H9 (cell line): ENCODE data around the gene PLPP6. TPM values are rescaled to one million over a fixed set of nuclear protein-coding genes. Genes with fewer than 3 reads are reported as not detected.

ENCODE experiments used
- DNase-seq: peaks from one replicate; pipeline ENCODE4 v3.0.0-alpha.2; 2017
- H2AFZ ChIP-seq: one replicate; pipeline ENCODE4 v1.6.1; 2013; ENCODE audit warnings: mild to moderate bottlenecking, low read length, control low read depth, moderate library complexity
- H2AK5ac ChIP-seq: 2 replicates; pipeline ENCODE4 v1.6.1; 2013; ENCODE audit warnings: low read length, control low read depth, mixed read lengths; ENCODE audit not compliant: insufficient read length
- H2BK120ac ChIP-seq: one replicate; pipeline ENCODE4 v1.6.1; 2013; ENCODE audit warnings: low read depth, mild to moderate bottlenecking, low read length, control low read depth, inconsistent platforms; ENCODE audit not compliant: poor library complexity, severe bottlenecking
- H2BK12ac ChIP-seq: 2 replicates; pipeline ENCODE4 v1.6.1; 2013; ENCODE audit warnings: low read length, control low read depth, mixed read lengths, low read depth; ENCODE audit not compliant: insufficient read length
- H2BK15ac ChIP-seq: 2 replicates; pipeline ENCODE4 v1.6.1; 2013; ENCODE audit warnings: low read depth, low read length, control low read depth
- H2BK20ac ChIP-seq: one replicate; pipeline ENCODE4 v1.6.1; 2013; ENCODE audit warnings: low read depth, mild to moderate bottlenecking, low read length, control low read depth, inconsistent platforms; ENCODE audit not compliant: poor library complexity, severe bottlenecking
- H2BK5ac ChIP-seq: 2 replicates; pipeline ENCODE4 v1.6.1; 2013; ENCODE audit warnings: low read length, control low read depth, mixed read lengths; ENCODE audit not compliant: insufficient read length
- H3K14ac ChIP-seq: 2 replicates; pipeline ENCODE4 v1.6.1; 2013; ENCODE audit warnings: low read length, control low read depth; ENCODE audit not compliant: insufficient read depth
- H3K18ac ChIP-seq: 2 replicates; pipeline ENCODE4 v1.6.1; 2013; ENCODE audit warnings: low read depth, mild to moderate bottlenecking, mixed read lengths, low read length, control low read depth; ENCODE audit not compliant: insufficient read length
- H3K23ac ChIP-seq: 2 replicates; pipeline ENCODE4 v1.6.1; 2013; ENCODE audit warnings: low read length, control low read depth, mixed read lengths, low read depth; ENCODE audit not compliant: insufficient read length
- H3K23me2 ChIP-seq: 2 replicates; pipeline ENCODE4 v1.6.1; 2013; ENCODE audit warnings: low read depth, mild to moderate bottlenecking, mixed read lengths, low read length, control low read depth; ENCODE audit not compliant: insufficient read length, poor library complexity, severe bottlenecking
- H3K27ac ChIP-seq: 2 replicates; pipeline ENCODE4 v1.5.1; 2013; ENCODE audit warnings: low read length, control low read depth, mixed read lengths, low read depth; ENCODE audit not compliant: insufficient read length
- H3K27me3 ChIP-seq: 2 replicates; pipeline ENCODE4 v1.6.1; 2013; ENCODE audit warnings: low read length, control low read depth, inconsistent platforms; ENCODE audit not compliant: insufficient read depth
- H3K4ac ChIP-seq: 2 replicates; pipeline ENCODE4 v1.6.1; 2013; ENCODE audit warnings: low read depth, mild to moderate bottlenecking, control low read depth, inconsistent platforms, low read length, moderate library complexity
- H3K4me1 ChIP-seq: 2 replicates; pipeline ENCODE4 v1.6.1; 2013; ENCODE audit warnings: low read length, control low read depth, inconsistent platforms; ENCODE audit not compliant: insufficient read depth
- H3K4me2 ChIP-seq: 2 replicates; pipeline ENCODE4 v1.6.1; 2013; ENCODE audit warnings: low read length, control low read depth, mixed read lengths; ENCODE audit not compliant: insufficient read length, insufficient read depth
- H3K56ac ChIP-seq: 2 replicates; pipeline ENCODE4 v1.6.1; 2013; ENCODE audit warnings: low read depth, mild to moderate bottlenecking, mixed read lengths, low read length, control low read depth; ENCODE audit not compliant: insufficient read length
- H3K79me1 ChIP-seq: 2 replicates; pipeline ENCODE4 v1.6.1; 2013; ENCODE audit warnings: low read depth, mild to moderate bottlenecking, moderate library complexity, low read length, control low read depth, inconsistent platforms; ENCODE audit not compliant: insufficient read depth, poor library complexity, severe bottlenecking
- H3K79me2 ChIP-seq: 2 replicates; pipeline ENCODE4 v1.6.1; 2013; ENCODE audit warnings: low read length, control low read depth, inconsistent platforms; ENCODE audit not compliant: insufficient read depth
- H3K9ac ChIP-seq: 2 replicates; pipeline ENCODE4 v1.6.1; 2013; ENCODE audit warnings: low read length, control low read depth, mixed read lengths; ENCODE audit not compliant: insufficient read length; ENCODE audit errors: extremely low read depth
- H3K9me3 ChIP-seq: one replicate; pipeline ENCODE4 v1.6.1; 2013; ENCODE audit warnings: low read depth, low read length, inconsistent platforms; ENCODE audit not compliant: control insufficient read depth
- H3T11ph ChIP-seq: one replicate; pipeline ENCODE4 v1.6.1; 2013; ENCODE audit warnings: mild to moderate bottlenecking, low read length, control low read depth, inconsistent platforms
- H4K20me1 ChIP-seq: one replicate; pipeline ENCODE4 v1.6.1; 2013; ENCODE audit not compliant: control insufficient read depth, insufficient read length, insufficient read depth
- H4K5ac ChIP-seq: 2 replicates; pipeline ENCODE4 v1.6.1; 2013; ENCODE audit warnings: low read depth, mild to moderate bottlenecking, mixed read lengths, low read length, control low read depth; ENCODE audit not compliant: insufficient read length
- H4K8ac ChIP-seq: replicated peaks from 2 replicates; pipeline ENCODE4 v1.6.1; 2013; ENCODE audit warnings: low read length, control low read depth, mixed read lengths, low read depth; ENCODE audit not compliant: insufficient read length
- H4K91ac ChIP-seq: 2 replicates; pipeline ENCODE4 v1.6.1; 2013; ENCODE audit warnings: low read depth, mild to moderate bottlenecking, moderate library complexity, mixed read lengths, low read length, control low read depth; ENCODE audit not compliant: insufficient read length
- H3K27ac Mint-ChIP-seq, 3 experiments: 2 replicates in 2 of 3; 3 replicates in 1 of 3; pipeline ENCODE4 v1.8.0; 2020 to 2021; ENCODE audit warnings: mixed read lengths in 3 of 3, mild to moderate bottlenecking in 1 of 3, moderate library complexity in 1 of 3
- H3K27me3 Mint-ChIP-seq: 2 replicates; pipeline ENCODE4 v1.8.0; 2021; ENCODE audit warnings: low read depth, mild to moderate bottlenecking, moderate library complexity, mixed read lengths
- H3K36me3 Mint-ChIP-seq, 3 experiments: 2 replicates in 2 of 3; 3 replicates in 1 of 3; pipeline ENCODE4 v1.8.0; 2020 to 2021; ENCODE audit warnings: low read depth in 3 of 3, mixed read lengths in 3 of 3; ENCODE audit not compliant: insufficient read depth in 1 of 3
- H3K4me1 Mint-ChIP-seq, 2 experiments: 2 replicates each; pipeline ENCODE4 v1.8.0; 2020; ENCODE audit warnings: mixed read lengths in 2 of 2
- H3K4me3 Mint-ChIP-seq, 2 experiments: 2 replicates in 1 of 2; 3 replicates in 1 of 2; pipeline ENCODE4 v1.8.0; 2020 to 2021; ENCODE audit warnings: mild to moderate bottlenecking in 2 of 2, mixed read lengths in 2 of 2, moderate library complexity in 1 of 2
- H3K9me3 Mint-ChIP-seq, 2 experiments: 2 replicates in 1 of 2; 3 replicates in 1 of 2; pipeline ENCODE4 v1.8.0; 2020; ENCODE audit warnings: mild to moderate bottlenecking in 2 of 2, mixed read lengths in 2 of 2, moderate library complexity in 1 of 2
- CTCF ChIP-seq: fragments of 200-600 bp; sonication (generic); conservative IDR thresholded peaks from 3 replicates; pipeline ENCODE4 v1.8.0; 2021; ENCODE audit warnings: antibody characterized with exemption, mild to moderate bottlenecking
- WGBS: extraction: QIAGEN DNeasy Blood & Tissue Kit; methylation state at CpG from one replicate; pipeline ENCODE4 v1.1.7; 2013; ENCODE audit warnings: missing lambda C conversion rate, low lambda C conversion rate, mixed read lengths; ENCODE audit not compliant: insufficient read length; ENCODE audit errors: extremely low coverage; 5-methylcytosine and 5-hydroxymethylcytosine counted together
- total RNA-seq: library from RNA; stranded (reverse); gene quantifications from 2 replicates; pipeline ENCODE4 v1.2.1, GENCODE V29; 2021

Gene PLPP6
- total RNA-seq, 1 experiment from 2014 or later = 7.6 TPM

GRCh38 chr9:4686584-4686983 lies 24.5 kb downstream of the PLPP6 start:
- Histone ChIP-seq H2AFZ (no peak overlapping the region), H4K20me1 (no peaks in the 10 kb centered on the region), H3K79me2 (no peaks in the 10 kb centered on the region), H2BK15ac (no peak overlapping the region), H3K27me3 (no peaks in the 10 kb centered on the region), H3K14ac (no peak overlapping the region), H2BK20ac (no peak overlapping the region), H3K27ac (no peak overlapping the region), H3K23me2 (no peaks in the 10 kb centered on the region), H3K79me1 (no peaks in the 10 kb centered on the region), H3K56ac (no peak overlapping the region), H3K9ac (no peak overlapping the region), H3K23ac (no peak overlapping the region), H2BK120ac (no peak overlapping the region), H3K18ac (no peak overlapping the region), H4K8ac (no peak overlapping the region), H3T11ph (no peak overlapping the region), H2AK5ac (no peak overlapping the region), H4K91ac (no peak overlapping the region), H3K9me3 (no peaks in the 10 kb centered on the region), H4K5ac (no peak overlapping the region), H3K4me1 (no peaks in the 10 kb centered on the region), H3K4ac (no peak overlapping the region), H2BK5ac (no peak overlapping the region), H3K4me2 (no peak overlapping the region), H2BK12ac (no peak overlapping the region)
- no peak overlapping the region for H3K27ac Mint-ChIP-seq
- H3K27me3 Mint-ChIP-seq = no peaks in the 10 kb centered on the region
- peaks cover 6 to 27% (median 24%) of the 10 kb centered on the region in 3 experiments; a peak in 6 of 7 replicates for H3K36me3 Mint-ChIP-seq
- H3K9me3 Mint-ChIP-seq = no peaks in the 10 kb centered on the region
- no peak overlapping the region for H3K4me3 Mint-ChIP-seq
- TF ChIP-seq CTCF = no peak
- peaks cover 0 to 2% of the 10 kb centered on the region in 2 experiments; a peak in 1 of 4 replicates for H3K4me1 Mint-ChIP-seq
- WGBS = no CpG with 5 or more reads among the region's 1 CpG
- DNase-seq = no peak
